Stimulated activated CD8-positive, alpha-beta memory T cell treated with anti-CD3 and anti-CD28 coated beads, Interleukin-7, amount 100 ng/mL, for 48 hours (primary cell): ENCODE results near the gene FGF14.

Experiments used
- DNase-seq, 2 donors: peaks; one replicate each; pipeline ENCODE4 v3.0.0-alpha.2; 2020; ENCODE audit warnings: low read depth in 1 of 2; ENCODE audit errors: extremely low read depth in 1 of 2

Gene FGF14

GRCh38 chr13:101828119-101828518 is 573.7 kb downstream of the FGF14 start:
- no peak for DNase-seq

GRCh38 chr13:101817898-101818297 is 584.0 kb downstream of the FGF14 start:
- no peak for DNase-seq

- DNase-seq: no peak
Measured at GRCh38 chr13:101811881-101812280, 590.0 kb downstream of the FGF14 start.

- no peak for DNase-seq
Measured at GRCh38 chr13:101811284-101811839, 590.5 kb downstream of the FGF14 start.

GRCh38 chr13:101799196-101799595 is 602.7 kb downstream of the FGF14 start:
- DNase-seq: no peak

- no peak for DNase-seq
Measured at GRCh38 chr13:101798437-101798836, 603.4 kb downstream of the FGF14 start.

- no peak for DNase-seq
Measured at GRCh38 chr13:101795460-101795859, 606.4 kb downstream of the FGF14 start.

- no peak for DNase-seq
Measured at GRCh38 chr13:101795025-101795424, 606.8 kb downstream of the FGF14 start.

GRCh38 chr13:101792189-101792588 is 609.7 kb downstream of the FGF14 start:
- DNase-seq: no peak

GRCh38 chr13:101785858-101786257 is 616.0 kb downstream of the FGF14 start:
- DNase-seq: no peak

- no peak for DNase-seq
Measured at GRCh38 chr13:101784313-101784712, 617.5 kb downstream of the FGF14 start.

- no peak for DNase-seq
Measured at GRCh38 chr13:101783554-101783953, 618.3 kb downstream of the FGF14 start.

GRCh38 chr13:101780211-101780610 is 621.6 kb downstream of the FGF14 start:
- no peak for DNase-seq

- DNase-seq: no peak
Measured at GRCh38 chr13:101779147-101779546, 622.7 kb downstream of the FGF14 start.

- no peak for DNase-seq
Measured at GRCh38 chr13:101775267-101775666, 626.6 kb downstream of the FGF14 start.

- DNase-seq: no peak
Measured at GRCh38 chr13:101774393-101774792, 627.5 kb downstream of the FGF14 start.

GRCh38 chr13:101773062-101773461 is 628.8 kb downstream of the FGF14 start:
- DNase-seq: no peak

GRCh38 chr13:101767131-101767530 is 634.7 kb downstream of the FGF14 start:
- no peak for DNase-seq

- no peak for DNase-seq
Measured at GRCh38 chr13:101763191-101763590, 638.7 kb downstream of the FGF14 start.

GRCh38 chr13:101757446-101758039 is 644.3 kb downstream of the FGF14 start:
- DNase-seq: no peak

- DNase-seq: no peak
Measured at GRCh38 chr13:101755228-101755887, 646.5 kb downstream of the FGF14 start.

- DNase-seq: no peak
Measured at GRCh38 chr13:101752432-101752831, 649.4 kb downstream of the FGF14 start.
